ENCODE results near the gene ZNF581. TPM values are rescaled to one million over a fixed set of nuclear protein-coding genes. Genes with fewer than 3 reads are reported as not detected.

ZNF581 gene
- total and polyA plus RNA-seq, 11 donors: 4.7 to 12.7 (median 7.2) TPM

DNA sequence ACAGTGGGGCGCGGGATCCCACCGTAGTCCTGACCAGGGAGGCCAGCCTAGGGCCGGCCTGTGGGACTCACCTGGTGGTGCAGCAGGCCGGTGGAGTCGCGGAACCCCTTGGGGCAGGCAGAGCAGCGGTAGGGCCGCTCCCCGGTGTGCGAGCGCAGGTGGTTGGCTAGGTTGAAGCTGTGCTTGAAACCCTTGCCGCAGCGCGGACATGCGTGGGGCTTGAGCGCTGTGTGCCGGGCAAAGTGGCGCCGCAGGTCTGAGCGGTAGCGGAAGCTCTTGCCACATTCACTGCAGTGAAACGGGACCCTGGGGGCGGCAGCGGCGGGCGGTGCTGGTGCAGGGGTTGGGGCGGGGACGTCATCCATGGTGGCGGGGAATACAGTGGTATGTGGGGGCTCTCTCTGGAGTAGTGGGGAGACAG, 45.9 kb upstream of the ZNF581 start:
- Histone ChIP-seq H3K9me3 (no peaks in the 10 kb centered on the region), H3K4me3 (no peak overlapping the region), H3K27ac (no peak overlapping the region), H3K27me3 (no peaks in the 10 kb centered on the region), H3K4me1 (peaks cover 0 to 18% (median 8%) of the 10 kb centered on the region in 12 donors), H3K36me3 (peaks cover 0 to 49% (median 29%) of the 10 kb centered on the region in 9 donors)
- 96 to 97% (median 97%) methylated on average over 30 of the region's 30 CpGs for WGBS, 4 donors
- TF ChIP-seq POLR2A (IDR thresholded peaks at IDR 0.05): no peak
- no peak for TF ChIP-seq CTCF (IDR thresholded peaks at IDR 0.05)
- intact Hi-C loops (cut with DNase I): loop anchor here in 4 of 10 donors (5.0 to 10.0 kb wide), 4 partner anchors 35 to 83 kb away; partner anchors contain the start of gene SBK3 (in 2 of the 4)
- ATAC-seq: no peak
- no peak for DNase-seq

DNA sequence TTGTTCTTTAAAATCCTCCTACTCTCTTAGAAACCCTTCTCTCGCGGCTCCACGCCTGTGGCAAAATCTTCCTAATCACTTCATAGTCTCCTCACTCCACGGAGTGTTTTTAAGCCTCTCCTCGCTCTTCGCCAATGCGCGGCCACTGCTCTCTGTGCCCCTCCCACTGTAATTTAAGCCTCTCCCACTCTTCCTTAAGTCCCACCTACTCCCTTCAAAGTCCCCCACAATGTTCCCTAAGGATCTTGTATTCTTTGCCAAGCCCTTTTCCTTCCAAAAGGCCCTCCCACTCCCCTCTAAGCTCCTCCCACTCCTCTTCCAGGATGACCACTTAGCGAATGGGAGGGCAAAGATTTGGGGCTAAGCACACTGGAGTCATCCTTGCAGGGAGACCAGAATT, 45.4 kb upstream of the ZNF581 start:
- intact Hi-C loops (cut with DNase I): loop anchor here in 5 of 10 donors (2.0 to 10.0 kb wide), 5 partner anchors 34 to 83 kb away; partner anchors contain the start of gene SBK3 (in 2 of the 5)
- DNase-seq (no peak), ATAC-seq (no peak)
- WGBS, 4 donors: 85 to 90% (median 88%) methylated on average over 9 of the region's 9 CpGs
- Histone ChIP-seq H3K9me3 (no peaks in the 10 kb centered on the region), H3K27ac (peak overlapping the region in 4 of 12 donors; percentile 99 to 100 (median 99)), H3K27me3 (no peaks in the 10 kb centered on the region), H3K36me3 (peaks cover 0 to 49% (median 29%) of the 10 kb centered on the region in 9 donors), H3K4me3 (no peak overlapping the region), H3K4me1 (peaks cover 0 to 18% (median 8%) of the 10 kb centered on the region in 12 donors)
- TF ChIP-seq POLR2A (IDR thresholded peaks at IDR 0.05): no peak
- no peak for TF ChIP-seq CTCF (IDR thresholded peaks at IDR 0.05)

GRCh38 chr19:55598719-55599467, 44.6 kb upstream of the ZNF581 start:
- ATAC-seq (peak; percentile 70 to 86 (median 84)), DNase-seq (peak; percentile 92 to 96 (median 93))
- intact Hi-C loops (cut with DNase I): loop anchor here in 5 of 10 donors (2.0 to 10.0 kb wide), 5 partner anchors 33 to 84 kb away; partner anchors contain the start of gene SBK3 (in 2 of the 5)
- peak in 1 of 2 donors; percentile 58 for TF ChIP-seq POLR2A (IDR thresholded peaks at IDR 0.05)
- TF ChIP-seq CTCF (IDR thresholded peaks at IDR 0.05): no peak
- Histone ChIP-seq H3K4me1 (peaks cover 0 to 20% (median 8%) of the 10 kb centered on the region in 12 donors), H3K9me3 (no peaks in the 10 kb centered on the region), H3K27me3 (no peaks in the 10 kb centered on the region), H3K36me3 (peaks cover 0 to 40% (median 29%) of the 10 kb centered on the region in 9 donors), H3K4me3 (peak overlapping the region; percentile 62 to 99 (median 86)), H3K27ac (peak overlapping the region; percentile 92 to 100 (median 99))
- WGBS, 4 donors: 6 to 8% (median 6%) methylated on average over 24 to 26 of the region's 26 CpGs

GRCh38 chr19:55599468-55599841, 44.0 kb upstream of the ZNF581 start, which contains the start of gene FIZ1:
Gene FIZ1, minus strand, starts transcription at chr19:55599517. Its CDS starts 1,652 bp downstream, at chr19:55597865.
- intact Hi-C loops (cut with DNase I): loop anchor here in 5 of 10 donors (2.0 to 10.0 kb wide), 5 partner anchors 33 to 85 kb away; partner anchors contain the start of gene SBK3 (in 2 of the 5)
- H3K27me3 ChIP-seq: no peaks in the 10 kb centered on the region
- H3K27ac ChIP-seq: peak within 1 kb of the TSS; percentile 92 to 100 (median 99)
- H3K9me3 ChIP-seq: no peaks in the 10 kb centered on the region
- H3K36me3 ChIP-seq: peaks cover 0 to 38% (median 29%) of the 10 kb centered on the region in 9 donors
- TF ChIP-seq POLR2A (IDR thresholded peaks at IDR 0.05): no peak
- TF ChIP-seq CTCF (IDR thresholded peaks at IDR 0.05): no peak
- peaks cover 0 to 25% (median 12%) of the 10 kb centered on the region in 12 donors for H3K4me1 ChIP-seq
- ATAC-seq (peak; percentile 87 to 96 (median 94)), DNase-seq (peak; percentile 98 to 99 (median 99))
- H3K4me3 ChIP-seq: peak within 1 kb of the TSS; percentile 62 to 99 (median 86)
- 0 to 1% (median 0%) methylated on average over 23 of the region's 23 CpGs for WGBS, 4 donors

Data from heart left ventricle (tissue), 16 donors.